ENCODE results near the gene XPO1. TPM values are rescaled to one million over a fixed set of nuclear protein-coding genes. Genes with fewer than 3 reads are reported as not detected.
A peak's percentile ranks its signal among the peaks of the same experiment; 100 is the strongest.
"Not testable (repeated sequence)": the region's sequence is repeated elsewhere in the genome, so short reads cannot be mapped to it uniquely, and the experiment has no call there.

Gene XPO1
- total and polyA plus RNA-seq, 2 experiments from 2014 or later: 80.6 to 160 TPM

DNA sequence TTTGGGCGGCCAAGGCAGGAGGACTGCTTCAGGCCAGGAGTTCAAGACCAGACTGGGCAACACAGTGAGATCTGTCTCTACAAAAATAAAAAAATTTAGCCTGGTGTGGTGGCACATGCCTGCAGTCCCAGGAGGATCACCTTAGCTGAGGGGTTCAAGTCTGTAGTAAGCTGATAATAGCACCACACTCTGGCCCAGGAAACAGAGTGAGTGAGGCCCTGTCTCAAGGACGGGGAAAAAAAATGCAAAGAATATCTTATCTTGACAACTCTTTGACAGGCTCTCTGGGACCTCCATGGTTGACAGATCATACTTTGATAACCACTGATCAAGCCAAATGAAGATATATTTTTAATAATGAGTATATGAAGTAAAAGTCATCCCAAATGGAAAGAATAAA is 89.9 kb downstream of the XPO1 start:
- TF ChIP-seq, protein P1, sequence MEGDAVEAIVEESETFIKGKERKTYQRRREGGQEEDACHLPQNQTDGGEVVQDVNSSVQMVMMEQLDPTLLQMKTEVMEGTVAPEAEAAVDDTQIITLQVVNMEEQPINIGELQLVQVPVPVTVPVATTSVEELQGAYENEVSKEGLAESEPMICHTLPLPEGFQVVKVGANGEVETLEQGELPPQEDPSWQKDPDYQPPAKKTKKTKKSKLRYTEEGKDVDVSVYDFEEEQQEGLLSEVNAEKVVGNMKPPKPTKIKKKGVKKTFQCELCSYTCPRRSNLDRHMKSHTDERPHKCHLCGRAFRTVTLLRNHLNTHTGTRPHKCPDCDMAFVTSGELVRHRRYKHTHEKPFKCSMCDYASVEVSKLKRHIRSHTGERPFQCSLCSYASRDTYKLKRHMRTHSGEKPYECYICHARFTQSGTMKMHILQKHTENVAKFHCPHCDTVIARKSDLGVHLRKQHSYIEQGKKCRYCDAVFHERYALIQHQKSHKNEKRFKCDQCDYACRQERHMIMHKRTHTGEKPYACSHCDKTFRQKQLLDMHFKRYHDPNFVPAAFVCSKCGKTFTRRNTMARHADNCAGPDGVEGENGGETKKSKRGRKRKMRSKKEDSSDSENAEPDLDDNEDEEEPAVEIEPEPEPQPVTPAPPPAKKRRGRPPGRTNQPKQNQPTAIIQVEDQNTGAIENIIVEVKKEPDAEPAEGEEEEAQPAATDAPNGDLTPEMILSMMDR (IDR thresholded peaks at IDR 0.05; ENCODE audit: low read depth, low read length): no peak
- no peak for DNase-seq (ENCODE audit: low read depth in 1 of 2, low spot score in 1 of 2)
- peak overlapping the region; percentile 60 for H3K27ac ChIP-seq

DNA sequence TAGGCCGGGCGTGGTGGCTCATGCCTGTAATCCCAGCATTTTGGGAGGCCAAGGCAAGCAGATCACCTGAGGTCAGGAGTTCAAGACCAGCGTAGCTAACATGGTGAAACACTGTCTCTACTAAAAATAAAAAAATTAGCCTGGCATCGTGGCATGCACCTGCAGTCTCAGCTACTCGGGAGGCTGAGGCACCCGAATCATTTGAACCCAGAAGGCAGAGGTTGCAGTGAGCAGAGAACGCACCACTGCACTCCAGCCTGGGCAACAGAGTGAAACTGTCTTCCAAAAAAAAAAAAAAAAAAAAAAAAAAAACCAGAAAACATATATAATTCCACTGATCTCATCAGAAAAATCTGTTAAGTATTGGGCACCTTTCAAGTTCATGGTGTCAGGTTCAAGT is 91.2 kb downstream of the XPO1 start:
- DNase-seq (ENCODE audit: low read depth in 1 of 2, low spot score in 1 of 2); H3K27ac ChIP-seq; H3K27me3 ChIP-seq; H3K9me3 ChIP-seq (ENCODE audit: low read depth); H3K36me3 ChIP-seq; H3K4me1 ChIP-seq (ENCODE audit: low read depth); H3K4me3 ChIP-seq: not testable (repeated sequence)

More for the DNA sequence above, 89.9 kb downstream of the XPO1 start:
- no peak overlapping the region for H3K4me3 ChIP-seq
- H3K9me3 ChIP-seq (ENCODE audit: low read depth): no peaks in the 10 kb centered on the region
- no peaks in the 10 kb centered on the region for H3K36me3 ChIP-seq
- no peaks in the 10 kb centered on the region for H3K27me3 ChIP-seq
- H3K4me1 ChIP-seq (ENCODE audit: low read depth): no peaks in the 10 kb centered on the region

DNA sequence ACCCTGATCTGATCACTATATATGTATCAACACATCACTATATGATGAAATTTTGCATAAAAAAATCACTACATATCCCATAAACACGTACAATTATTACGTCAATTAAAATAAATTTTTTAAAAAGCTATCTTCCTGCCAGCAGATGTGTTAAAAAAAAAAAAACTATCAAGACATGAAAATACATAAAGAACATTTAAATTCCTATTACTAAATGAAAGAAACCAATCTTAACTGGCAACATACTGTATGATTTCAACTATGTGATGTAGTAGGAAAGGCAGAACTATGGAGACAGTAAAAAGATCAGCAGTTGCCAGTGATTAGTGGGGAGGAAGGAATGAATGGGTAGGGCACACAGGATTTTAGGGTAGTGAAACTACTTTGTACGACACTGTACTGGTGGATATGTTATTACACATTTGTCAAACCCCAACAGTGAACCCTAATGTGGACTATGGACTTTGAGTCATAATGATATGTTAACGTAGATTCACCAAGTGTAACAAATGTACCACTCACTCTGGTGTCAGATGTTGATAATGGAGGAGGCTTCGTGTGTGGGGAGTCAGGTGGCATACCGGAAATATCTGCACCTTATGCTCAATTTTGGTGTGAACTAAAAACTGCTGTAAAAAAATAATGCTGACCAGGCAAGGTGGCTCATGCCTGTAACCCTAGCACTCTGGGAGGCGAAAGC is 94.7 kb downstream of the XPO1 start:
- Histone ChIP-seq H3K27me3 (no peaks in the 10 kb centered on the region), H3K36me3 (no peaks in the 10 kb centered on the region), H3K4me1 (ENCODE audit: low read depth) (peaks cover 10% of the 10 kb centered on the region), H3K27ac (no peak overlapping the region), H3K9me3 (ENCODE audit: low read depth) (no peaks in the 10 kb centered on the region), H3K4me3 (no peak overlapping the region)
- TF ChIP-seq, protein P1 (IDR thresholded peaks at IDR 0.05; ENCODE audit: low read depth, low read length): no peak
- DNase-seq (ENCODE audit: low read depth in 1 of 2, low spot score in 1 of 2): no peak

DNA sequence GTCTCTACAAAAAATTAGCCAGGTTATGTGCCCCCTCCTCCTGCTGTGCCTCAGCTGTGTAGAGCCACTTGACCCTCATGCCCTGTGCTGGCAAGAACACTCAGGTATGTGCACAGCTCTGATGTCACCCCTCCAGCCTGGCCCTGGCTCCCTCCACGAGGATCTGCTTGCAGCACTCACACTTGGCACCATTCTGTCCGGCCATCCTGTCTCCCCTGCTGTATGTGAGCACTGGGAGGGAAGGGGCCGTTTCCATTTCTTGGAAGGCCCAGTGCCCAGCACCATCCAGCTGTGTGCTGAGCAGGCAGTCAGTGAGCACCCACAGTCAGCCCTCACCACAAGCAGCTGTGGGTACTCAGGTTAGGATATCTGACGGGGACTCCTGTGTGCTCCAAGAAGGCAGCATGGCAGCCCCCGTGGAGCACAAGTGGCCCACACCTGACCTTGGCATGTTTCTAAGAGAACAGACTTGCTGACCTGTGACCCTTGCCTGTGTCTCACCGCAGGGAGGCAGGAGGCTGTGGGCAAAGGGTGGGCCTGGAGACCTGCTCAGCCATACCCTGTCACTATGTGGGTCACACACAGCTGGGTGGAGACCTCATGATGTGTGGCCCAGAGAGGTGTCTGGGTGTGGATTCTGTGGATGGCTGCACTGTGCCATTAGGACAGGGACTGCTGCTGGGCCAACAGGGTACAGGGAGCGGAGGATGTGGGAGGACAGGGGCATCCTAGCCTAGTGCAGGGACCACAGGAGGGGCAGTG is 98.7 kb downstream of the XPO1 start:
- peaks cover 12% of the 10 kb centered on the region for H3K4me1 ChIP-seq (ENCODE audit: low read depth)
- H3K4me3 ChIP-seq: no peak overlapping the region
- H3K9me3 ChIP-seq (ENCODE audit: low read depth): no peaks in the 10 kb centered on the region
- TF ChIP-seq, protein P1 (IDR thresholded peaks at IDR 0.05; ENCODE audit: low read depth, low read length): no peak
- peak overlapping the region; percentile 76 for H3K27ac ChIP-seq
- no peaks in the 10 kb centered on the region for H3K27me3 ChIP-seq
- H3K36me3 ChIP-seq: no peaks in the 10 kb centered on the region
- peak in 1 of 2 donors; percentile 25 for DNase-seq (ENCODE audit: low read depth in 1 of 2, low spot score in 1 of 2)

DNA sequence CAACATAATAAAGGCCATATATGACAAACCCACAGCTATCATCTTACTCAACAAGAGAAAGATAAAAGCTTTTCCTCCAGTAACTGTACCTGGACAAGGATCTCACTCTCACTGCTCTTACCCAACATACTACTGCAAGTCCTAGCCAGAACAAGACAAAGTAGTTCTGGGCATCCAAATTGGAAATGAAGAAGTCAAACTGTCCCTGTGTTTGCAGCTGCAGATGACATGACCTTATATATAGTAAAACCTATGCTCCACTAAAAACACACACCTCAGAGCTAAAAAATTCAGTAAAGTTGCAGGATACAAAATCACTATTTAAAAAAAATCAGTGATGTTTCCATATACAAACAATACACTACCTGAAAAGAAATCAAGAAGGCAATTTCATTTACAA is 99.5 kb downstream of the XPO1 start:
- Histone ChIP-seq H3K4me3 (no peak overlapping the region), H3K27me3 (no peaks in the 10 kb centered on the region), H3K27ac (peak overlapping the region; percentile 76), H3K36me3 (no peaks in the 10 kb centered on the region), H3K4me1 (ENCODE audit: low read depth) (peaks cover 20% of the 10 kb centered on the region), H3K9me3 (ENCODE audit: low read depth) (no peaks in the 10 kb centered on the region)
- DNase-seq (ENCODE audit: low read depth in 1 of 2, low spot score in 1 of 2): no peak
- TF ChIP-seq, protein P1 (IDR thresholded peaks at IDR 0.05; ENCODE audit: low read depth, low read length): no peak

DNA sequence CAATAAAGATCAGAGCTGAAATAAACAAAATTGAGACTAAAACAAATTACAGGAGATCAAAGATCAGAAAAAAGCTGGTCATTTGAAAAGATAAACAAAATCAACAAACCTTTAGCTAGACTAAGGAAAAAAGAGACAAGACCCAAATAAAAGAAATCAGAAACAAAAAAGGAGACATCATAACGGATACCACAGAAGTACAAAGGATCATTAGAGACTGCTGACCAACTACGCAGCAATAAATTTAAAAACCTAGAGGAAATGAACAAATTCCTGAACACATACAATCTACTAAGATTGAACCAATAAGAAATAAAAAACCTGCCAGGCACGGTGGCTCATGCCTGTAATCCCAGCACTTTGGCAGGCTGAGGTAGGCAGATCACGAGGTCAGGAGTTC is 101.0 kb downstream of the XPO1 start:
- Histone ChIP-seq H3K4me1 (ENCODE audit: low read depth) (peaks cover 26% of the 10 kb centered on the region), H3K27me3 (no peaks in the 10 kb centered on the region), H3K9me3 (ENCODE audit: low read depth) (no peaks in the 10 kb centered on the region), H3K4me3 (no peak overlapping the region), H3K27ac (no peak overlapping the region), H3K36me3 (no peaks in the 10 kb centered on the region)
- TF ChIP-seq, protein P1 (IDR thresholded peaks at IDR 0.05; ENCODE audit: low read depth, low read length): no peak
- DNase-seq (ENCODE audit: low read depth in 1 of 2, low spot score in 1 of 2): no peak
